ENCODE measurements around the gene HNF4A. TPM values are rescaled to one million over a fixed set of nuclear protein-coding genes. Genes with fewer than 3 reads are reported as not detected.

The HNF4A gene
- total RNA-seq, 1 experiment from 2014 or later, result 0.13 TPM

DNA sequence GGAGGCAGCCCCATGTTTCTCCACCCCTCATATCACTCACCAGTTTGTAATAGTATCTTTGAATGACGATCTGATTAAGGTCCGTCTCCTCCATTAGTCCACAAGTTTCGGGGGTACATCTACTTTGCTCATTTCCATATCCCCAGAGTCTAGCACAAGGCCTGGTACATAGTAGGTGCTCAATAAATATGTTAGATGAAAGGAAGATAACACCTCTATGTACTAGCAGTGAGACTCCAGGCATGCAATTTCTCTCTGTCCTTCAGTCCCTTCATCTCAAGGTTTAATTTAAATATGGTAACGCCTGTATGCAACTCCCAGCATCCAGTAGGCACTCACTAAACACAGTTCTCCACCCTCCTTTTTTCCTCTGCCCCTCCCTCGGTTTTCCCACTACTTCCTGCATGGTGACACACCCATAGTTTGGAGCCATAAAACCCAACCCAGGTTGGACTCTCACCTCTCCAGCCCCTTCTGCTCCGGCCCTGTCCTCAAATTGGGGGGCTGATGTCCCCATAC, 461 bp upstream of the HNF4A start:
- ChIA-PET CTCF (no interaction called here), POLR2A (ENCODE audit: unreplicated experiment) (no interaction called here)
- Histone ChIP-seq H3K4me1 (replicated peaks; ENCODE audit: insufficient read depth) (no peaks in the 10 kb centered on the region), H3K9me3 (ENCODE audit: insufficient read depth, low read depth) (no peaks in the 10 kb centered on the region), H3K9me2 (ENCODE audit: insufficient read depth) (no peaks in the 10 kb centered on the region), H3K36me3 (ENCODE audit: low read depth) (no peaks in the 10 kb centered on the region), H3K4me2 (no peak overlapping the region), H3K4me3 (no peak overlapping the region), H3K27me3 (ENCODE audit: insufficient read depth, low read depth) (peaks cover 35% of the 10 kb centered on the region), H3K79me2 (ENCODE audit: low read depth) (no peaks in the 10 kb centered on the region), H3K27ac (no peak overlapping the region), H3F3A (ENCODE audit: insufficient read depth, low read depth) (no peaks in the 10 kb centered on the region), H2AFZ (no peak overlapping the region), H4K20me1 (ENCODE audit: insufficient read depth) (no peaks in the 10 kb centered on the region)
- intact Hi-C loops (cut with micrococcal nuclease; ENCODE audit: unreplicated experiment), result no loop called here
- no peak for DNase-seq
- no TSS peak for BruUV-seq (replicated peaks)
- no peak for TF ChIP-seq EZH2 (IDR thresholded peaks at IDR 0.05; ENCODE audit: low read depth)
- TF ChIP-seq, protein P1, sequence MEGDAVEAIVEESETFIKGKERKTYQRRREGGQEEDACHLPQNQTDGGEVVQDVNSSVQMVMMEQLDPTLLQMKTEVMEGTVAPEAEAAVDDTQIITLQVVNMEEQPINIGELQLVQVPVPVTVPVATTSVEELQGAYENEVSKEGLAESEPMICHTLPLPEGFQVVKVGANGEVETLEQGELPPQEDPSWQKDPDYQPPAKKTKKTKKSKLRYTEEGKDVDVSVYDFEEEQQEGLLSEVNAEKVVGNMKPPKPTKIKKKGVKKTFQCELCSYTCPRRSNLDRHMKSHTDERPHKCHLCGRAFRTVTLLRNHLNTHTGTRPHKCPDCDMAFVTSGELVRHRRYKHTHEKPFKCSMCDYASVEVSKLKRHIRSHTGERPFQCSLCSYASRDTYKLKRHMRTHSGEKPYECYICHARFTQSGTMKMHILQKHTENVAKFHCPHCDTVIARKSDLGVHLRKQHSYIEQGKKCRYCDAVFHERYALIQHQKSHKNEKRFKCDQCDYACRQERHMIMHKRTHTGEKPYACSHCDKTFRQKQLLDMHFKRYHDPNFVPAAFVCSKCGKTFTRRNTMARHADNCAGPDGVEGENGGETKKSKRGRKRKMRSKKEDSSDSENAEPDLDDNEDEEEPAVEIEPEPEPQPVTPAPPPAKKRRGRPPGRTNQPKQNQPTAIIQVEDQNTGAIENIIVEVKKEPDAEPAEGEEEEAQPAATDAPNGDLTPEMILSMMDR (conservative IDR thresholded peaks at IDR 0.05), result no peak

DNA sequence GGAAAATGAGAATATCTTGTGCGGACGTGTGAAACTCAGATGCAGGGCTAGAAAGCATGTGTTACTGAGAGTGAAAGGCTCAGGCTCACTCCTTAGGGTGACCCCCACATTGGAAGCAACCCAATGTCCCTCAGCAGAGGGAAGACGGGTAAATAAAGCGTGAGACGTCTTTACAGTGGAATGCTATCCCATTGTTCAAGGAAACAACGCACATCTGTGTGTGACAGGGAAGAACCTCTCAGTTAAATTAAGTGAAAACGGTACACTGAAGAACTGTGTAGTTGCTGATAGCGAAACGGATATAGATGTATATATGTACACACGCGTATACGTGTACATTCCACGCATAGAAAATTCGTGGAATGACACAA, 839 bp downstream of the HNF4A start:
- Histone ChIP-seq H3F3A (ENCODE audit: insufficient read depth, low read depth) (no peaks in the 10 kb centered on the region), H3K79me2 (ENCODE audit: low read depth) (no peaks in the 10 kb centered on the region), H3K4me1 (replicated peaks; ENCODE audit: insufficient read depth) (no peaks in the 10 kb centered on the region), H4K20me1 (ENCODE audit: insufficient read depth) (no peaks in the 10 kb centered on the region), H3K9me3 (ENCODE audit: insufficient read depth, low read depth) (no peaks in the 10 kb centered on the region), H3K36me3 (ENCODE audit: low read depth) (no peaks in the 10 kb centered on the region), H3K9me2 (ENCODE audit: insufficient read depth) (no peaks in the 10 kb centered on the region), H3K27me3 (ENCODE audit: insufficient read depth, low read depth) (peaks cover 41% of the 10 kb centered on the region), H3K4me2 (no peak overlapping the region), H3K4me3 (no peak overlapping the region), H3K27ac (no peak overlapping the region), H2AFZ (no peak overlapping the region)
- ChIA-PET POLR2A (ENCODE audit: unreplicated experiment) (no interaction called here), CTCF (no interaction called here)
- BruUV-seq (replicated peaks), result no TSS peak
- intact Hi-C loops (cut with micrococcal nuclease; ENCODE audit: unreplicated experiment), result no loop called here
- no peak for DNase-seq
- TF ChIP-seq, protein P1 (conservative IDR thresholded peaks at IDR 0.05), result no peak
- no peak for TF ChIP-seq EZH2 (IDR thresholded peaks at IDR 0.05; ENCODE audit: low read depth)

DNA sequence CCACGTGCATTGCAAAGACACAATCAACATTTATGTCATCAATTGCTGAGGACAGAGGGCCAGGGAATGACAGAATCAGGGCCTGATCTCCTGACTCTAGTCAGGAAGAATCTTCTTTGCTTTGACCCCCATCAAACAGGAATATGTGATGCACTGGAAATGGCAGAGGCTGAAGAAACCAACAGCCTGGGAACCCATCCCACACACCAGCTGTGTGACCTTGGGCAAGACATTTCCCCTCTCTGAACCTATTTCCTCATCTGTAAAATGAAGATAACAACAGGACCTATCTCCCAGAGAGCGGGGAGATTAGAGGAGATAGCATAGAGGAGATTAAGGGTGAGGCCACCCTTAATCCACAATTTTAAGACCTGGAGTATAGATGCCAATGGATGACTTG, 1.5 kb downstream of the HNF4A start:
- Histone ChIP-seq H3K9me3 (ENCODE audit: insufficient read depth, low read depth) (no peaks in the 10 kb centered on the region), H3K27me3 (ENCODE audit: insufficient read depth, low read depth) (peaks cover 41% of the 10 kb centered on the region), H3K79me2 (ENCODE audit: low read depth) (no peaks in the 10 kb centered on the region), H3K4me1 (replicated peaks; ENCODE audit: insufficient read depth) (no peaks in the 10 kb centered on the region), H3K4me3 (no peak overlapping the region), H4K20me1 (ENCODE audit: insufficient read depth) (no peaks in the 10 kb centered on the region), H3K27ac (no peak overlapping the region), H3K9me2 (ENCODE audit: insufficient read depth) (no peaks in the 10 kb centered on the region), H3F3A (ENCODE audit: insufficient read depth, low read depth) (no peaks in the 10 kb centered on the region), H3K36me3 (ENCODE audit: low read depth) (no peaks in the 10 kb centered on the region), H2AFZ (no peak overlapping the region), H3K4me2 (no peak overlapping the region)
- TF ChIP-seq EZH2 (IDR thresholded peaks at IDR 0.05; ENCODE audit: low read depth), result no peak
- TF ChIP-seq, protein P1 (conservative IDR thresholded peaks at IDR 0.05), result no peak
- intact Hi-C loops (cut with micrococcal nuclease; ENCODE audit: unreplicated experiment), result no loop called here
- CTCF ChIA-PET, result no interaction called here
- POLR2A ChIA-PET (ENCODE audit: unreplicated experiment), result no interaction called here
- DNase-seq, result no peak
- no TSS peak for BruUV-seq (replicated peaks)

Data from PC-9 (cell line).